ENCODE measurements around the gene CPT2.

- TF ChIP-seq POLR2A (IDR thresholded peaks at IDR 0.05) (no peak), CTCF (IDR thresholded peaks at IDR 0.05) (no peak)
These were observed 47.5 kb downstream of the CPT2 start for GRCh38 chr1:53244141-53244540.
